ENCODE results near the gene SNRNP48.

GRCh38 chr6:7578931-7579330 is 11.1 kb upstream of the SNRNP48 start:
- TF ChIP-seq EZH2 (IDR thresholded peaks at IDR 0.05; ENCODE audit: insufficient read depth, low read length) (no peak), CTCF (IDR thresholded peaks at IDR 0.05; ENCODE audit: insufficient read depth, low read depth, low read length) (no peak)
